ENCODE results near the gene PRSS22. TPM values are rescaled to one million over a fixed set of nuclear protein-coding genes. Genes with fewer than 3 reads are reported as not detected.

PRSS22 gene
- total RNA-seq, 2 experiments from 2014 or later, result not detected

GRCh38 chr16:2881783-2882649 lies 24.0 kb upstream of the PRSS22 start:
- Histone ChIP-seq H2AFZ (ENCODE audit: low read length) (peak overlapping the region; percentile 91), H3K4me3 (ENCODE audit: low read depth, low read length, poor library complexity, severe bottlenecking) (peak overlapping the region; percentile 84), H3K4me2 (ENCODE audit: low read length) (peak overlapping the region; percentile 86), H3K27ac (ENCODE audit: low read depth, low read length, poor library complexity, severe bottlenecking) (peak overlapping the region; percentile 52), H4K20me1 (ENCODE audit: insufficient read depth, low read length) (no peaks in the 10 kb centered on the region), H3K79me2 (ENCODE audit: insufficient read depth, low read depth, low read length) (no peaks in the 10 kb centered on the region), H3K36me3 (ENCODE audit: insufficient read depth, low read length) (no peaks in the 10 kb centered on the region), H3K4me1 (ENCODE audit: insufficient read depth, low read length, poor library complexity, severe bottlenecking) (peaks cover 7% of the 10 kb centered on the region), H3K9me2 (ENCODE audit: insufficient read depth, low read length) (no peaks in the 10 kb centered on the region), H3K9me3 (ENCODE audit: low read length) (peaks cover 11% of the 10 kb centered on the region)
- TF ChIP-seq, protein P1, sequence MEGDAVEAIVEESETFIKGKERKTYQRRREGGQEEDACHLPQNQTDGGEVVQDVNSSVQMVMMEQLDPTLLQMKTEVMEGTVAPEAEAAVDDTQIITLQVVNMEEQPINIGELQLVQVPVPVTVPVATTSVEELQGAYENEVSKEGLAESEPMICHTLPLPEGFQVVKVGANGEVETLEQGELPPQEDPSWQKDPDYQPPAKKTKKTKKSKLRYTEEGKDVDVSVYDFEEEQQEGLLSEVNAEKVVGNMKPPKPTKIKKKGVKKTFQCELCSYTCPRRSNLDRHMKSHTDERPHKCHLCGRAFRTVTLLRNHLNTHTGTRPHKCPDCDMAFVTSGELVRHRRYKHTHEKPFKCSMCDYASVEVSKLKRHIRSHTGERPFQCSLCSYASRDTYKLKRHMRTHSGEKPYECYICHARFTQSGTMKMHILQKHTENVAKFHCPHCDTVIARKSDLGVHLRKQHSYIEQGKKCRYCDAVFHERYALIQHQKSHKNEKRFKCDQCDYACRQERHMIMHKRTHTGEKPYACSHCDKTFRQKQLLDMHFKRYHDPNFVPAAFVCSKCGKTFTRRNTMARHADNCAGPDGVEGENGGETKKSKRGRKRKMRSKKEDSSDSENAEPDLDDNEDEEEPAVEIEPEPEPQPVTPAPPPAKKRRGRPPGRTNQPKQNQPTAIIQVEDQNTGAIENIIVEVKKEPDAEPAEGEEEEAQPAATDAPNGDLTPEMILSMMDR (conservative IDR thresholded peaks at IDR 0.05; ENCODE audit: low read length), result no peak
- no peak for TF ChIP-seq EZH2phosphoT487 (IDR thresholded peaks at IDR 0.05; ENCODE audit: borderline replicate concordance, low read depth, low read length)
- intact Hi-C loops (cut with micrococcal nuclease; ENCODE audit: unreplicated experiment), result loop anchor here (1.0 kb wide), 1 partner anchor 23 kb away; no protein-coding TSS in a partner anchor
- BruUV-seq (replicated peaks), result no TSS peak
- ChIA-PET CTCF (ENCODE audit: unreplicated experiment) (no interaction called here), POLR2A (interaction anchor here (0.9 to 2.2 kb wide), 7 partner anchors 14 to 200 kb away, joined by 3 to 10 read pairs (median 5); partner anchors contain the start of genes FLYWCH1 and KCTD5)
- DNase-seq (ENCODE audit: low spot score), result peak; percentile 50

DNA sequence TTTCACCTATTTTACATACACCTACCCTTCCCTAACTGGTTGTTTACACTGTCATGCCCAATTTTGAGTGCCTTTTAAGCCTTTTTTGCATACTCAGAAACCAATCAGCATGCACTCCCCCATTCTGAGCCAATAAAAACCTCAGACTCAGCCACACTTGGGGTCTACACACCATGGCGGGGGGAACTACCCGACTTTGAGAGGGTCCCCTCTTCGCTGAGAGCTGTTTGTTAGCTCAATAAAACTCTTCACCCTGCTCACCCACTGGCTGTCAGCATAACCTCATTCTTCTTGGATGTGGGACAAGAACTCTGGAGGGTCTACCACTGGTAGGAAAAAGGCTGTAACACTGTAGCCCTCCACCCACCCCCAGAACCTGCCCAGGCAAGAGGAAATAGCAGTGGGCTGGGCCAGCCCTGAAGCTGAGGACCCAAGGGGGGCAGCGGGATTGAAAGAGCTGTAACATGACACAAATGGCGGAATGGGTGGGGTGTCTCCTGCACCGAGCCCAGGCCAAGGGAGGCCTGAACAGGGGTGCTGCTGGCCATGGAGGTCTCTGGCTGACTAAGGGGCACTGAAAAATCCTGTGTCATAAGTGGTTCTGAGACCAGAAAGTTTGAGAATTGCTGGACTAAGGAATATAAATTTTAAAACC lies 22.0 kb upstream of the PRSS22 start:
- POLR2A ChIA-PET, result no interaction called here
- Histone ChIP-seq H2AFZ (ENCODE audit: low read length) (no peak overlapping the region), H3K9me2 (ENCODE audit: insufficient read depth, low read length) (no peaks in the 10 kb centered on the region), H4K20me1 (ENCODE audit: insufficient read depth, low read length) (no peaks in the 10 kb centered on the region), H3K4me1 (ENCODE audit: insufficient read depth, low read length, poor library complexity, severe bottlenecking) (peaks cover 7% of the 10 kb centered on the region), H3K4me3 (ENCODE audit: low read depth, low read length, poor library complexity, severe bottlenecking) (no peak overlapping the region), H3K36me3 (ENCODE audit: insufficient read depth, low read length) (no peaks in the 10 kb centered on the region), H3K79me2 (ENCODE audit: insufficient read depth, low read depth, low read length) (no peaks in the 10 kb centered on the region), H3K4me2 (ENCODE audit: low read length) (no peak overlapping the region), H3K27ac (ENCODE audit: low read depth, low read length, poor library complexity, severe bottlenecking) (no peak overlapping the region), H3K9me3 (ENCODE audit: low read length) (peaks cover 11% of the 10 kb centered on the region)
- no TSS peak for BruUV-seq (replicated peaks)
- TF ChIP-seq, protein P1 (conservative IDR thresholded peaks at IDR 0.05; ENCODE audit: low read length), result no peak
- TF ChIP-seq EZH2phosphoT487 (IDR thresholded peaks at IDR 0.05; ENCODE audit: borderline replicate concordance, low read depth, low read length), result no peak
- CTCF ChIA-PET (ENCODE audit: unreplicated experiment), result no interaction called here
- DNase-seq (ENCODE audit: low spot score), result peak; percentile 27
- intact Hi-C loops (cut with micrococcal nuclease; ENCODE audit: unreplicated experiment), result no loop called here
